AG09309 (cell line): ENCODE results near the gene BAHCC1.
A peak's percentile ranks its signal among the peaks of the same experiment; 100 is the strongest.

ENCODE experiments used
- DNase-seq: peaks from one replicate; pipeline ENCODE4 v3.0.0-alpha.2; 2010; ENCODE audit warnings: low read depth
- H3K4me3 ChIP-seq: 2 replicates; pipeline ENCODE4 v1.5.1; 2011; ENCODE audit warnings: mild to moderate bottlenecking, low read depth, low read length, moderate library complexity; ENCODE audit not compliant: control insufficient read depth
- TF ChIP-seq, protein P1 (sequence below): IDR thresholded peaks from 2 replicates; pipeline ENCODE4 v1.5.1; 2011; ENCODE audit warnings: mild to moderate bottlenecking, low read depth, low read length, inconsistent platforms; ENCODE audit not compliant: insufficient read depth, control insufficient read depth; ENCODE audit errors: missing control alignments

The BAHCC1 gene

DNA sequence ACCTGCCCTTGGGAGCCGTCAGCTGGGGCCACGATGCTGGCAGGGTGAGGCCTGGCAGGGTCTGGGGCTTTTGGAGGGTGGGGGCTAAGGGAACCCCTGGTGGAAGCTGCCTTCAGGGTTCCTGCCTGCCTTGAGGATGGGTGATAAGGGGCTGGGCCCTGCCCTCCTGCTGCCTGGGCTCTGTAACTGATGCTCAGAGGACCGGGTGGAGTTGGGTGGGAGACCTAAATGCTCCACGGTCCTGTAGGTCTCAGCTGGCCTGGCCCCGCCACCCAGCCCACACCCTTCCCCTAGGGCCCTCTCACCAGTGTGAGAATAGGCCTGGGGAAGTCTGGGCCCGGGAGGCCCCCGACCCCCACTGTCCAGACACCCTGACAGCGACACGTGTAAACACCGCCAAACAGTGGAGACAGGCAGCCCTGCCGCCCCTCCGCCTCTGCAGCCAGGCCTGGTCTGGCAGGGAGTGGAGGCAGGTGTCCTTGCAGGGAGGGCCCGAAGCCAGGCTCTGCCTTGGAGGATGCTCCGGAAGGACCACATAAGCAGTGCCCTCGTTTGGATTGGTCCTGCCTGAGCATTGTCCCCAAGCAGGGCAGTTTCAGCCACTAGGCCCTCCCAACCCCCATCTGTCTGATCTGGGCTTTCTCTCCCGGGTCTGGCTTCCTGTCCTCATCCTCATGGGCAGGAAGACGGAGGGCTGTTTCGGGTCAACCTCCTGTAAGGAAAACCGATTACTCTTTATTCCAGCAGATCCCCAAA lies 6.5 kb upstream of the BAHCC1 start:
- DNase-seq: no peak
- no peak overlapping the region for H3K4me3 ChIP-seq
- TF ChIP-seq, protein P1, sequence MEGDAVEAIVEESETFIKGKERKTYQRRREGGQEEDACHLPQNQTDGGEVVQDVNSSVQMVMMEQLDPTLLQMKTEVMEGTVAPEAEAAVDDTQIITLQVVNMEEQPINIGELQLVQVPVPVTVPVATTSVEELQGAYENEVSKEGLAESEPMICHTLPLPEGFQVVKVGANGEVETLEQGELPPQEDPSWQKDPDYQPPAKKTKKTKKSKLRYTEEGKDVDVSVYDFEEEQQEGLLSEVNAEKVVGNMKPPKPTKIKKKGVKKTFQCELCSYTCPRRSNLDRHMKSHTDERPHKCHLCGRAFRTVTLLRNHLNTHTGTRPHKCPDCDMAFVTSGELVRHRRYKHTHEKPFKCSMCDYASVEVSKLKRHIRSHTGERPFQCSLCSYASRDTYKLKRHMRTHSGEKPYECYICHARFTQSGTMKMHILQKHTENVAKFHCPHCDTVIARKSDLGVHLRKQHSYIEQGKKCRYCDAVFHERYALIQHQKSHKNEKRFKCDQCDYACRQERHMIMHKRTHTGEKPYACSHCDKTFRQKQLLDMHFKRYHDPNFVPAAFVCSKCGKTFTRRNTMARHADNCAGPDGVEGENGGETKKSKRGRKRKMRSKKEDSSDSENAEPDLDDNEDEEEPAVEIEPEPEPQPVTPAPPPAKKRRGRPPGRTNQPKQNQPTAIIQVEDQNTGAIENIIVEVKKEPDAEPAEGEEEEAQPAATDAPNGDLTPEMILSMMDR: no peak

- DNase-seq: peak; percentile 53
- no peak overlapping the region for H3K4me3 ChIP-seq
- TF ChIP-seq, protein P1: no peak
These were observed 5.7 kb upstream of the BAHCC1 start for GRCh38 chr17:81389585-81389984.

GRCh38 chr17:81390029-81390872 lies 5.0 kb upstream of the BAHCC1 start:
- H3K4me3 ChIP-seq: no peak overlapping the region
- DNase-seq: no peak
- TF ChIP-seq, protein P1: no peak

- DNase-seq: no peak
- H3K4me3 ChIP-seq: no peak overlapping the region
- TF ChIP-seq, protein P1: no peak
These were observed 4.4 kb upstream of the BAHCC1 start for GRCh38 chr17:81390873-81391255.

DNA sequence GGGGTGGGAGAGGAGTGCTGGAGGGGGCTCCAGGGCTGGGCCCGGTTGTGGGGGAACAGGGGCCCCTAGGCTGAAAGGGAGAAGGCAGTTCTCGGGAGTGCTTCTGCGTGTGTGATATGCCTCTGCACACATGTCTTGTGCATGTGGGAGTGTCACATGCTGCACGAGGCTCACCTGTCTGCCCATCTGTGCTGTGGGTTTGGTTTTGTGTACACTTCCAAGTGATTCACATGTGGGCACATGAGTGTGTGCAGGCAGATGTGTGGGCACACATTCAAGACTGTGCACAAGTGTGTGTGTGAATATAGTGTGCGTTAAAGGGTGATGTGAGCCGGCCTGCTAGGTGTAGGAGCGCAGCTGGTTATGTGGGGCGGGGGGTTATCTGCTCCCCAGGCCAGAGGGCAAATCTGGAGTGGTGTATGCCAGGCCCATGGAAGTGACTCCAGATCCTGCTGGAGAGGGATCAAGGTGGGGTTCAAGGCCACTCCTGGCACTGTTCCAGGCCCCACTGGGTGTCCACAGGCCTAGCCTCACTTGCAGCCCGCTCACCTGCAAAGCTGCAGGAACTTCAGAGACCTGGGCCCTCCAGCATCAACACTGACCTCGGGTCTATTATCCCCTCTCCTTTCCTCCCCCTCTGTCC lies 3.8 kb upstream of the BAHCC1 start:
- TF ChIP-seq, protein P1: no peak
- H3K4me3 ChIP-seq: no peak overlapping the region
- DNase-seq: no peak
